SK-N-SH (cell line): ENCODE results near the gene PCGF3.

Source experiments
- CTCF ChIP-seq: fragments of 200-600 bp; sonication (generic); IDR thresholded peaks from 2 replicates; pipeline ENCODE4 v1.6.1; 2017; ENCODE audit warnings: antibody characterized with exemption, mild to moderate bottlenecking, moderate library complexity
- EP300 ChIP-seq, 2 experiments: IDR thresholded peaks; 2 replicates each; pipeline versions ENCODE4 v1.4.0 to v1.6.1; 2012; ENCODE audit warnings: borderline replicate concordance in 1 of 2, low read depth in 1 of 2, low read length in 1 of 2
- EZH2phosphoT487 ChIP-seq: fragments of 200-600 bp; sonication (generic); IDR thresholded peaks from 2 replicates; pipeline ENCODE4 v1.6.1; 2017; ENCODE audit warnings: low read depth, mixed run types, mild to moderate bottlenecking, antibody characterized with exemption, moderate library complexity, borderline replicate concordance
- FOXM1 ChIP-seq: IDR thresholded peaks from 2 replicates; pipeline ENCODE4 v1.4.0; 2012; ENCODE audit warnings: low read depth, mild to moderate bottlenecking
- MXI1 ChIP-seq: IDR thresholded peaks from 2 replicates; pipeline ENCODE4 v1.6.1; 2012; ENCODE audit warnings: mild to moderate bottlenecking, low read depth, low read length, improper control_type of control experiment
- NRF1 ChIP-seq: IDR thresholded peaks from 2 replicates; pipeline ENCODE4 v1.6.1; 2012; ENCODE audit warnings: low read depth, mild to moderate bottlenecking, low read length
- SMC3 ChIP-seq: IDR thresholded peaks from 2 replicates; pipeline ENCODE4 v1.6.1; 2012; ENCODE audit warnings: low read depth, low read length, improper control_type of control experiment
- YY1 ChIP-seq: IDR thresholded peaks from 2 replicates; pipeline ENCODE4 v1.4.0; 2012; ENCODE audit warnings: low read depth, mild to moderate bottlenecking

DNA sequence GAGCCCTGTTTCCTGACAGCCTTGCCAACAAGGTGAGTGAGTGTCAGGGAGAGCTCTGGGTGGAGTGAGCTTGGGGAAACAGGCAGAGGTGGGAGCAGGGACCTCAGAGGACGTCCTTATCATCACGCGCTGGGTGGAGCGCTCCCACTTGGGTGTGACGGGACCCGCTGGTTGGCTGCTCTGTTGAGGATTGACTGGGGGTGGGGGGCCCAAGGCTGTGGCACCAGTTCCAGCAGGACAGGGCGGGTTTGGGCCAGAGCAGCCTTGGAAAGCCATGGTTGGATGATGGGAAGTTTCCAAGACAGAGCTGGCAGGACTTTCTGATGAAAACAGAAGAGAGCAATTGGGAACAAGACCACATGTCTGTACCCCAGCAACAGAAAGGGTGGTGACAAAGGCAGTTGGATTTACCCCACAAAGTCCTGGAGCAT is 3.0 kb upstream of the PCGF3 start:
- no peak for TF ChIP-seq EP300 (IDR thresholded peaks at IDR 0.05; ENCODE audit: borderline replicate concordance in 1 of 2, low read depth in 1 of 2, low read length in 1 of 2)
- TF ChIP-seq CTCF, result no peak
- no peak for TF ChIP-seq YY1
- no peak for TF ChIP-seq MXI1
- TF ChIP-seq EZH2phosphoT487, result no peak
- no peak for TF ChIP-seq FOXM1
- TF ChIP-seq SMC3, result no peak
- TF ChIP-seq NRF1, result no peak
